ENCODE results near the gene UGGT2.

Gene UGGT2

GRCh38 chr13:96044238-96044637 is 9.0 kb downstream of the UGGT2 start:
- Histone ChIP-seq H3K27me3 (ENCODE audit: control insufficient read depth, insufficient read depth, low read length) (no peaks in the 10 kb centered on the region), H3K79me2 (peaks cover 3% of the 10 kb centered on the region), H2AFZ (no peak overlapping the region)

GRCh38 chr13:96041326-96042110 is 11.7 kb downstream of the UGGT2 start:
- no peak for TF ChIP-seq CTCF (IDR thresholded peaks at IDR 0.05)
- no peaks in the 10 kb centered on the region for H3K36me3 ChIP-seq (ENCODE audit: control insufficient read depth, insufficient read depth, low read length)
- H3K4me3 ChIP-seq (ENCODE audit: low read depth, low read length): no peak overlapping the region
- H3K9me3 ChIP-seq (ENCODE audit: control insufficient read depth, low read length): no peaks in the 10 kb centered on the region
- no peak overlapping the region for H3K27ac ChIP-seq
- H3K4me1 ChIP-seq: no peaks in the 10 kb centered on the region
- no peaks in the 10 kb centered on the region for H3K27me3 ChIP-seq (ENCODE audit: control insufficient read depth, insufficient read depth, low read length)
- H3K9ac ChIP-seq: no peak overlapping the region
- H2AFZ ChIP-seq: no peak overlapping the region
- peaks cover 2% of the 10 kb centered on the region for H3K79me2 ChIP-seq
- H3K4me2 ChIP-seq (ENCODE audit: low read length): no peak overlapping the region

More at GRCh38 chr13:96044238-96044637, 9.0 kb downstream of the UGGT2 start:
- Histone ChIP-seq H3K4me2 (ENCODE audit: low read length) (no peak overlapping the region), H3K36me3 (ENCODE audit: control insufficient read depth, insufficient read depth, low read length) (no peaks in the 10 kb centered on the region), H3K9ac (no peak overlapping the region), H3K27ac (no peak overlapping the region), H3K4me3 (ENCODE audit: low read depth, low read length) (no peak overlapping the region), H3K4me1 (no peaks in the 10 kb centered on the region), H3K9me3 (ENCODE audit: control insufficient read depth, low read length) (no peaks in the 10 kb centered on the region)
- TF ChIP-seq CTCF (IDR thresholded peaks at IDR 0.05): no peak

DNA sequence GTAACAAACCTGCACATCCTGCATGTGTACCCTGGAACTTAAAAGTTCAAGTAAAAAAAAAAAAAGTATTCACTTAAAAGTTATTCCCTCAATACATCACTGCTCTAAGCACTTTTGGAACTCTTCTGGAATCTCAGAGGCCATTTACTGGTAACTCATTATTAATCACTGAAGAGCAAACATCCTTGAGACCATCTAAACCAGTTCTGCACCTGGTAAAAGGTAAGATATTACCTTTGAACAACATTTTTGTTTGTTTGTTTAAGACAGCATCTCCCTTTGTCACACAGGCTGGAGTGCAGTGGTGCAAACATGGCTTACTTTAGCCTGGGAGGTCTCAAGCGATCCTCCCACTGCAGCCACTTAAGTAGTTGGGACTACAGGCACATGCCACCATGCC is 16.7 kb downstream of the UGGT2 start:
- no peak for TF ChIP-seq CTCF (IDR thresholded peaks at IDR 0.05)
- Histone ChIP-seq H3K9ac (no peak overlapping the region), H2AFZ (no peak overlapping the region)

GRCh38 chr13:96034662-96035061 is 18.5 kb downstream of the UGGT2 start:
- H3K36me3 ChIP-seq (ENCODE audit: control insufficient read depth, insufficient read depth, low read length): no peaks in the 10 kb centered on the region
- no peaks in the 10 kb centered on the region for H3K79me2 ChIP-seq
- no peak overlapping the region for H3K4me3 ChIP-seq (ENCODE audit: low read depth, low read length)
- peak overlapping the region; percentile 62 for H3K27ac ChIP-seq
- no peak overlapping the region for H3K4me2 ChIP-seq (ENCODE audit: low read length)
- no peak for TF ChIP-seq CTCF (IDR thresholded peaks at IDR 0.05)
- H3K4me1 ChIP-seq: peaks cover 8% of the 10 kb centered on the region
- no peak overlapping the region for H2AFZ ChIP-seq
- no peaks in the 10 kb centered on the region for H3K27me3 ChIP-seq (ENCODE audit: control insufficient read depth, insufficient read depth, low read length)
- H3K9me3 ChIP-seq (ENCODE audit: control insufficient read depth, low read length): no peaks in the 10 kb centered on the region
- H3K9ac ChIP-seq: no peak overlapping the region

More for the DNA sequence above, 16.7 kb downstream of the UGGT2 start:
- Histone ChIP-seq H3K27me3 (ENCODE audit: control insufficient read depth, insufficient read depth, low read length) (no peaks in the 10 kb centered on the region), H3K36me3 (ENCODE audit: control insufficient read depth, insufficient read depth, low read length) (no peaks in the 10 kb centered on the region), H3K79me2 (no peaks in the 10 kb centered on the region), H3K4me3 (ENCODE audit: low read depth, low read length) (no peak overlapping the region), H3K4me1 (peaks cover 8% of the 10 kb centered on the region), H3K9me3 (ENCODE audit: control insufficient read depth, low read length) (no peaks in the 10 kb centered on the region), H3K4me2 (ENCODE audit: low read length) (no peak overlapping the region), H3K27ac (no peak overlapping the region)
